Esophagus squamous epithelium (tissue), 4 donors: ENCODE results near the gene POLR1G.

ENCODE experiments used
- CTCF ChIP-seq, 6 experiments: fragments of 450-650 bp in 4 of 6; fragments of 200-600 bp in 2 of 6; sonication (generic) in 2 of 6; IDR thresholded peaks; one replicate each; pipeline ENCODE4 v1.5.1; 2016 to 2019; ENCODE audit warnings: antibody characterized with exemption in 6 of 6, mild to moderate bottlenecking in 4 of 6, moderate library complexity in 4 of 6
- POLR2A ChIP-seq, 4 donors: fragments of 450-650 bp; IDR thresholded peaks; one replicate each; pipeline ENCODE4 v1.6.1; 2017; ENCODE audit warnings: antibody characterized with exemption in 4 of 4, mild to moderate bottlenecking in 4 of 4, moderate library complexity in 3 of 4

GRCh38 chr19:45361608-45362007 is 44.8 kb upstream of the POLR1G start:
- TF ChIP-seq POLR2A (IDR thresholded peaks at IDR 0.05) (no peak), CTCF (IDR thresholded peaks at IDR 0.05) (no peak)
